ENCODE measurements around the gene ENPP7. TPM values are rescaled to one million over a fixed set of nuclear protein-coding genes. Genes with fewer than 3 reads are reported as not detected.

ENPP7 gene
- total RNA-seq, 2 donors from 2014 or later, result not detected

Small RNA genes lying within 50 kb of the gene (microRNA-seq; reads per million reads assigned to microRNA genes)
- gene MIR4739 (ENCODE audit: borderline number of aligned reads in 2 of 2, borderline replicate concordance in 2 of 2), result 0 to 1.3 reads per million in 2 donors

Small RNA genes lying within 50 kb of the gene (small RNA-seq; reads per million reads assigned to genes)
- not detected for gene MIR4739

Other genes with a start within 250 kb of the ENPP7 start
- under 1 TPM in 1 of 2 donors, not detected in 1; 0.26 TPM for gene RBFOX3, start 119.9 kb upstream of the ENPP7 start, total RNA-seq
- gene CBX2, start 47.2 kb downstream of the ENPP7 start, total RNA-seq, result 1 to 10 TPM; 1.6 to 2.0 TPM
- 1 to 10 TPM; 1.6 to 1.8 TPM for gene CBX8, start 66.1 kb downstream of the ENPP7 start, total RNA-seq
- gene CBX4, start 108.5 kb downstream of the ENPP7 start, total RNA-seq, result 10 to 100 TPM; 15.6 to 17.8 TPM